HepG2 (cell line): ENCODE measurements around the gene GPRC5B. TPM values are rescaled to one million over a fixed set of nuclear protein-coding genes. Genes with fewer than 3 reads are reported as not detected.

Experiments
- ARID2 ChIP-seq: sonication (generic); formaldehyde crosslinking; IDR thresholded peaks from 2 replicates; pipeline ENCODE4 v1.8.1; 2022; ENCODE audit warnings: mild to moderate bottlenecking, missing genetic modification reagents, borderline replicate concordance
- EP300 ChIP-seq, 3 experiments: sonication (generic) in 1 of 3; formaldehyde crosslinking in 1 of 3; IDR thresholded peaks; 2 replicates each; pipeline versions ENCODE4 v1.5.1 to v1.6.1; 2011 to 2020; ENCODE audit warnings: low read depth in 2 of 3, low read length in 2 of 3, borderline replicate concordance in 1 of 3, improper control_type of control experiment in 1 of 3, mild to moderate bottlenecking in 1 of 3, missing genetic modification reagents in 1 of 3, moderate library complexity in 1 of 3
- MTA1 ChIP-seq: sonication (generic); formaldehyde crosslinking; IDR thresholded peaks from 2 replicates; pipeline ENCODE4 v1.4.0; 2020; ENCODE audit warnings: missing genetic modification reagents, mild to moderate bottlenecking, borderline replicate concordance
- NFE2L2 ChIP-seq: fragments of 150-350 bp; IDR thresholded peaks from 2 replicates; pipeline ENCODE4 v1.6.1; 2014; ENCODE audit warnings: low read length
- RORA ChIP-seq: sonication (generic); formaldehyde crosslinking; IDR thresholded peaks from 2 replicates; pipeline ENCODE4 v1.5.0; 2020; ENCODE audit warnings: mild to moderate bottlenecking, missing genetic modification reagents, moderate library complexity
- RXRB ChIP-seq: IDR thresholded peaks from 2 replicates; pipeline ENCODE4 v1.6.1; 2016; ENCODE audit warnings: borderline replicate concordance, missing genetic modification reagents, missing compliant biosample characterization
- THYN1 ChIP-seq: sonication (generic); formaldehyde crosslinking; IDR thresholded peaks from 2 replicates; pipeline ENCODE4 v1.8.1; 2023; ENCODE audit warnings: low read depth, mild to moderate bottlenecking, moderate library complexity, missing genetic modification reagents, borderline replicate concordance
- XRCC5 ChIP-seq: fragments of 200-400 bp; formaldehyde crosslinking; optimal IDR thresholded peaks from 2 replicates; pipeline ENCODE3; 2017; ENCODE audit warnings: mild to moderate bottlenecking, low read length
- ZBTB3 ChIP-seq: sonication (generic); formaldehyde crosslinking; IDR thresholded peaks from 2 replicates; pipeline ENCODE4 v1.4.0; 2020; ENCODE audit warnings: low read depth, mild to moderate bottlenecking, moderate library complexity, missing genetic modification reagents, borderline replicate concordance
- ZNF10 ChIP-seq: sonication (generic); formaldehyde crosslinking; IDR thresholded peaks from 2 replicates; pipeline ENCODE4 v1.4.0; 2020; ENCODE audit warnings: mild to moderate bottlenecking, low read depth, missing genetic modification reagents, borderline replicate concordance
- ZNF678 ChIP-seq: sonication (generic); formaldehyde crosslinking; IDR thresholded peaks from 2 replicates; pipeline ENCODE4 v1.4.0; 2020; ENCODE audit warnings: mild to moderate bottlenecking, missing genetic modification reagents
- polyA plus RNA-seq, 8 experiments: library from polyadenylated mRNA; depleted of rRNA in 3 of 8; stranded (reverse) in 7 of 8; unstranded in 1 of 8; fragments of >200 nt; fragmentation: Illumina TruSeq in 4 of 8; extraction: Trizol in 4 of 8; gene quantifications; 2 replicates each; pipeline versions ENCODE4 v1.2.1 to v1.2.3, GENCODE V29; 2011 to 2016; ENCODE audit warnings: low read depth in 4 of 8, missing spikeins in 1 of 8, mixed read lengths in 1 of 8; ENCODE audit not compliant: insufficient read depth in 1 of 8
- total RNA-seq, 5 experiments: library from RNA; depleted of rRNA; stranded (reverse); fragments of >200 nt; fragmentation: Illumina TruSeq; extraction: Trizol; gene quantifications; 2 replicates each; pipeline ENCODE4 v1.2.3, GENCODE V29; 2016; ENCODE audit warnings: low read depth in 1 of 5
- TF ChIP-seq, protein P1 (sequence below), 2 experiments: sonication (generic) in 1 of 2; formaldehyde crosslinking in 1 of 2; IDR thresholded peaks; 2 replicates each; pipeline versions ENCODE4 v1.4.0 to v1.6.1; 2016 to 2020; ENCODE audit warnings: borderline replicate concordance in 1 of 2, low read depth in 1 of 2, mild to moderate bottlenecking in 1 of 2, missing genetic modification reagents in 1 of 2
- TF ChIP-seq, protein P2 (sequence below): sonication (generic); formaldehyde crosslinking; IDR thresholded peaks from 2 replicates; pipeline ENCODE4 v1.4.0; 2020; ENCODE audit warnings: mild to moderate bottlenecking, missing genetic modification reagents
- TF ChIP-seq, protein P3 (sequence below): sonication (generic); formaldehyde crosslinking; IDR thresholded peaks from 2 replicates; pipeline ENCODE4 v1.5.0; 2020; ENCODE audit warnings: missing genetic modification reagents
- TF ChIP-seq, protein P4 (sequence below): sonication (generic); formaldehyde crosslinking; IDR thresholded peaks from 2 replicates; pipeline ENCODE4 v1.4.0; 2020; ENCODE audit warnings: missing genetic modification reagents, borderline replicate concordance
- TF ChIP-seq, protein P5 (sequence below): sonication (generic); formaldehyde crosslinking; IDR thresholded peaks from 2 replicates; pipeline ENCODE4 v1.4.0; 2020; ENCODE audit warnings: missing genetic modification reagents, borderline replicate concordance

The GPRC5B gene
- total and polyA plus RNA-seq, 2 of the 13 experiments (the other 11 are each of a cell fraction or from before 2014, with no cell fraction given), result 0.46 to 0.53 TPM

DNA sequence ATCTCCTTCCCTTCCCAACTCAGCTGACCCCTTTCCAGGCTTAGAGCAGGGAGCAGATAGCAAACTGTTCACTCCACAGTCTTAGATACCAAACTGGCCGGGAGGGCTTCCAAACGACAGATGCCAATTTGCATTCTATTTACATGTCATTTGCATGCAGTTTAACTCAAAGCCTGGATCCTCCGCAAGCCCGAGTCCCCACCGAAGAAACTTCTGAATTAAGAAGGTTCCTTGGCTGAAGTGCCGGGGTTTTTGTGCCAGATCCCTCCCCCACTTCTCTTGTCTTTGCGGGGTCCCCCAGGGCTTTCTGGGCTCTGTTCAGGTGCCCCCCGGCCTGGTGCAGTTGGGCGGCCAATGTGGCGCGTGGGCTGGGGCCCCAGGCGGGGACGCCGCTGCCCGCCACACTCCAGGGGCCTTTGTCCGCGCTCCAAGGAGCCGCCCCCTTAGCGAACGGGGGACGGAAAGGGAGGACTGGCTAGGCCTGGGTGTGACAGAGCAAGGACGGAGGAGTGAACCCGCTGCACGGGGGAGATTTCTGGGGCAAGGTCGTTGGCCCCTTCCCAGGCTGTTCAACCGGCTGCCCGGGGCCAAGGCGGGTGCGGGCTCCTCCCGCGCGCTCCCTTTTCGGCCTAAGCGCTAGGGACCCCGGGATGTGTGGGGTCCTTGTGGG is 1.2 kb downstream of the GPRC5B start (continued):
- TF ChIP-seq, protein P1, sequence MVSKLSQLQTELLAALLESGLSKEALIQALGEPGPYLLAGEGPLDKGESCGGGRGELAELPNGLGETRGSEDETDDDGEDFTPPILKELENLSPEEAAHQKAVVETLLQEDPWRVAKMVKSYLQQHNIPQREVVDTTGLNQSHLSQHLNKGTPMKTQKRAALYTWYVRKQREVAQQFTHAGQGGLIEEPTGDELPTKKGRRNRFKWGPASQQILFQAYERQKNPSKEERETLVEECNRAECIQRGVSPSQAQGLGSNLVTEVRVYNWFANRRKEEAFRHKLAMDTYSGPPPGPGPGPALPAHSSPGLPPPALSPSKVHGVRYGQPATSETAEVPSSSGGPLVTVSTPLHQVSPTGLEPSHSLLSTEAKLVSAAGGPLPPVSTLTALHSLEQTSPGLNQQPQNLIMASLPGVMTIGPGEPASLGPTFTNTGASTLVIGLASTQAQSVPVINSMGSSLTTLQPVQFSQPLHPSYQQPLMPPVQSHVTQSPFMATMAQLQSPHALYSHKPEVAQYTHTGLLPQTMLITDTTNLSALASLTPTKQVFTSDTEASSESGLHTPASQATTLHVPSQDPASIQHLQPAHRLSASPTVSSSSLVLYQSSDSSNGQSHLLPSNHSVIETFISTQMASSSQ (IDR thresholded peaks at IDR 0.05; ENCODE audit: low read depth), result no peak
- TF ChIP-seq, protein P1 (CRISPR knock-in tag; IDR thresholded peaks at IDR 0.05; ENCODE audit: borderline replicate concordance), result no peak
- TF ChIP-seq, protein P2, sequence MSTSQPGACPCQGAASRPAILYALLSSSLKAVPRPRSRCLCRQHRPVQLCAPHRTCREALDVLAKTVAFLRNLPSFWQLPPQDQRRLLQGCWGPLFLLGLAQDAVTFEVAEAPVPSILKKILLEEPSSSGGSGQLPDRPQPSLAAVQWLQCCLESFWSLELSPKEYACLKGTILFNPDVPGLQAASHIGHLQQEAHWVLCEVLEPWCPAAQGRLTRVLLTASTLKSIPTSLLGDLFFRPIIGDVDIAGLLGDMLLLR (CRISPR knock-in tag), result no peak
- TF ChIP-seq RXRB (CRISPR knock-in tag), result no peak
- TF ChIP-seq, protein P3, sequence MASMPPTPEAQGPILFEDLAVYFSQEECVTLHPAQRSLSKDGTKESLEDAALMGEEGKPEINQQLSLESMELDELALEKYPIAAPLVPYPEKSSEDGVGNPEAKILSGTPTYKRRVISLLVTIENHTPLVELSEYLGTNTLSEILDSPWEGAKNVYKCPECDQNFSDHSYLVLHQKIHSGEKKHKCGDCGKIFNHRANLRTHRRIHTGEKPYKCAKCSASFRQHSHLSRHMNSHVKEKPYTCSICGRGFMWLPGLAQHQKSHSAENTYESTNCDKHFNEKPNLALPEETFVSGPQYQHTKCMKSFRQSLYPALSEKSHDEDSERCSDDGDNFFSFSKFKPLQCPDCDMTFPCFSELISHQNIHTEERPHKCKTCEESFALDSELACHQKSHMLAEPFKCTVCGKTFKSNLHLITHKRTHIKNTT (CRISPR knock-in tag), result no peak
- no peak for TF ChIP-seq ZBTB3 (CRISPR knock-in tag)
- no peak for TF ChIP-seq RORA (CRISPR knock-in tag)
- TF ChIP-seq ZNF10 (CRISPR knock-in tag), result no peak
- no peak for TF ChIP-seq ZNF678 (CRISPR knock-in tag)
- TF ChIP-seq ARID2 (CRISPR knock-in tag), result no peak
- TF ChIP-seq EP300 (IDR thresholded peaks at IDR 0.05; ENCODE audit: low read depth in 2 of 2, low read length in 2 of 2), result no peak
- TF ChIP-seq EP300 (CRISPR knock-in tag; IDR thresholded peaks at IDR 0.05; ENCODE audit: borderline replicate concordance), result no peak
- TF ChIP-seq, protein P4, sequence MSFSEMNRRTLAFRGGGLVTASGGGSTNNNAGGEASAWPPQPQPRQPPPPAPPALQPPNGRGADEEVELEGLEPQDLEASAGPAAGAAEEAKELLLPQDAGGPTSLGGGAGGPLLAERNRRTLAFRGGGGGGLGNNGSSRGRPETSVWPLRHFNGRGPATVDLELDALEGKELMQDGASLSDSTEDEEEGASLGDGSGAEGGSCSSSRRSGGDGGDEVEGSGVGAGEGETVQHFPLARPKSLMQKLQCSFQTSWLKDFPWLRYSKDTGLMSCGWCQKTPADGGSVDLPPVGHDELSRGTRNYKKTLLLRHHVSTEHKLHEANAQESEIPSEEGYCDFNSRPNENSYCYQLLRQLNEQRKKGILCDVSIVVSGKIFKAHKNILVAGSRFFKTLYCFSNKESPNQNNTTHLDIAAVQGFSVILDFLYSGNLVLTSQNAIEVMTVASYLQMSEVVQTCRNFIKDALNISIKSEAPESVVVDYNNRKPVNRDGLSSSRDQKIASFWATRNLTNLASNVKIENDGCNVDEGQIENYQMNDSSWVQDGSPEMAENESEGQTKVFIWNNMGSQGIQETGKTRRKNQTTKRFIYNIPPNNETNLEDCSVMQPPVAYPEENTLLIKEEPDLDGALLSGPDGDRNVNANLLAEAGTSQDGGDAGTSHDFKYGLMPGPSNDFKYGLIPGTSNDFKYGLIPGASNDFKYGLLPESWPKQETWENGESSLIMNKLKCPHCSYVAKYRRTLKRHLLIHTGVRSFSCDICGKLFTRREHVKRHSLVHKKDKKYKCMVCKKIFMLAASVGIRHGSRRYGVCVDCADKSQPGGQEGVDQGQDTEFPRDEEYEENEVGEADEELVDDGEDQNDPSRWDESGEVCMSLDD, result no peak
- no peak for TF ChIP-seq NFE2L2
- no peak for TF ChIP-seq XRCC5
- TF ChIP-seq THYN1, result no peak
- TF ChIP-seq, protein P5, sequence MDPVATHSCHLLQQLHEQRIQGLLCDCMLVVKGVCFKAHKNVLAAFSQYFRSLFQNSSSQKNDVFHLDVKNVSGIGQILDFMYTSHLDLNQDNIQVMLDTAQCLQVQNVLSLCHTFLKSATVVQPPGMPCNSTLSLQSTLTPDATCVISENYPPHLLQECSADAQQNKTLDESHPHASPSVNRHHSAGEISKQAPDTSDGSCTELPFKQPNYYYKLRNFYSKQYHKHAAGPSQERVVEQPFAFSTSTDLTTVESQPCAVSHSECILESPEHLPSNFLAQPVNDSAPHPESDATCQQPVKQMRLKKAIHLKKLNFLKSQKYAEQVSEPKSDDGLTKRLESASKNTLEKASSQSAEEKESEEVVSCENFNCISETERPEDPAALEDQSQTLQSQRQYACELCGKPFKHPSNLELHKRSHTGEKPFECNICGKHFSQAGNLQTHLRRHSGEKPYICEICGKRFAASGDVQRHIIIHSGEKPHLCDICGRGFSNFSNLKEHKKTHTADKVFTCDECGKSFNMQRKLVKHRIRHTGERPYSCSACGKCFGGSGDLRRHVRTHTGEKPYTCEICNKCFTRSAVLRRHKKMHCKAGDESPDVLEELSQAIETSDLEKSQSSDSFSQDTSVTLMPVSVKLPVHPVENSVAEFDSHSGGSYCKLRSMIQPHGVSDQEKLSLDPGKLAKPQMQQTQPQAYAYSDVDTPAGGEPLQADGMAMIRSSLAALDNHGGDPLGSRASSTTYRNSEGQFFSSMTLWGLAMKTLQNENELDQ (CRISPR knock-in tag), result no peak
- 0 out of 2 replicates have a peak, but pooled peaks have one; percentile 37 for TF ChIP-seq MTA1 (CRISPR knock-in tag)
